Endothelial cell of umbilical vein (primary cell): ENCODE results near the gene EEFSEC. TPM values are rescaled to one million over a fixed set of nuclear protein-coding genes. Genes with fewer than 3 reads are reported as not detected.
A peak's percentile ranks its signal among the peaks of the same experiment; 100 is the strongest.

Source experiments
- BruUV-seq: library from RNA; stranded (reverse); fragments of 400-500 nt; replicated peaks from 2 replicates; lab custom pipeline; 2021; lab: Mats Ljungman, UMichigan
- CTCF ChIA-PET: fragments of 300-600, 350-600 bp; sonication (Branson Sonifier 250); formaldehyde crosslinking; loops from one replicate; lab custom pipeline; 2021; ENCODE audit warnings: antibody characterized with exemption, inconsistent platforms; lab: Charles Lee
- POLR2A ChIA-PET: fragments of 300-600, 350-600 bp; sonication (Branson Sonifier 250); formaldehyde crosslinking; loops from one replicate; lab custom pipeline; 2021; ENCODE audit warnings: antibody characterized with exemption, inconsistent platforms; lab: Charles Lee
- DNase-seq: peaks from one replicate; pipeline ENCODE4 v3.0.0-alpha.2; 2011; ENCODE audit warnings: low read depth, low spot score
- FAIRE-seq: peaks from 2 replicates; lab custom pipeline; 2011; peaks lifted over from hg19 to GRCh38; lab: Jason Lieb, UNC
- H2AFZ ChIP-seq: 2 replicates; pipeline ENCODE4 v1.6.0; 2012; ENCODE audit warnings: low read depth, low read length, control low read depth, inconsistent platforms
- H3K27ac ChIP-seq: 2 replicates; pipeline ENCODE4 v1.5.1; 2011; ENCODE audit warnings: low read depth, mild to moderate bottlenecking, control low read depth, low read length, moderate library complexity; ENCODE audit not compliant: insufficient read depth
- H3K27me3 ChIP-seq, 2 experiments: 2 replicates each; pipeline versions ENCODE4 v1.6.0 to v1.6.1; 2011; ENCODE audit warnings: low read length in 2 of 2, mixed read lengths in 1 of 2; ENCODE audit not compliant: control insufficient read depth in 2 of 2, insufficient read depth in 2 of 2
- H3K36me3 ChIP-seq, 2 experiments: 2 replicates in 1 of 2; 3 replicates in 1 of 2; pipeline ENCODE4 v1.5.1; 2011; ENCODE audit warnings: low read length in 2 of 2, mild to moderate bottlenecking in 1 of 2, moderate library complexity in 1 of 2; ENCODE audit not compliant: control insufficient read depth in 2 of 2, insufficient read depth in 2 of 2; ENCODE audit errors: extremely low read depth in 1 of 2
- H3K4me1 ChIP-seq: 3 replicates; pipeline ENCODE4 v1.5.1; 2011; ENCODE audit warnings: mild to moderate bottlenecking, low read length; ENCODE audit not compliant: control insufficient read depth, insufficient read depth; ENCODE audit errors: extremely low read depth
- H3K4me2 ChIP-seq: 2 replicates; pipeline ENCODE4 v1.6.1; 2011; ENCODE audit warnings: low read length, control low read depth, mixed read lengths; ENCODE audit not compliant: insufficient read depth
- H3K4me3 ChIP-seq, 3 experiments: fragments of 200-600 bp in 1 of 3; sonication (generic), shearing (Covaris generic) in 1 of 3; replicated peaks in 1 of 3; 2 replicates each; pipeline ENCODE4 v1.5.1; 2011 to 2016; ENCODE audit warnings: control low read depth in 3 of 3, low read length in 3 of 3, mild to moderate bottlenecking in 2 of 3, inconsistent platforms in 1 of 3, low read depth in 1 of 3, moderate library complexity in 1 of 3; ENCODE audit not compliant: insufficient read depth in 1 of 3
- H3K79me2 ChIP-seq: 2 replicates; pipeline ENCODE4 v1.6.0; 2012; ENCODE audit warnings: low read length, inconsistent platforms; ENCODE audit not compliant: control insufficient read depth, insufficient read depth
- H3K9ac ChIP-seq: replicated peaks from 2 replicates; pipeline ENCODE3; 2011; ENCODE audit warnings: low read length, control low read depth; ENCODE audit not compliant: insufficient read depth; ENCODE audit errors: extremely low read depth
- H3K9me1 ChIP-seq: replicated peaks from 3 replicates; pipeline ENCODE4 v1.6.0; 2011; ENCODE audit warnings: mild to moderate bottlenecking, low read length; ENCODE audit not compliant: control insufficient read depth, insufficient read depth; ENCODE audit errors: extremely low read depth
- H3K9me3 ChIP-seq: replicated peaks from 2 replicates; pipeline ENCODE4 v1.5.1; 2012; ENCODE audit warnings: low read length, inconsistent platforms; ENCODE audit not compliant: control insufficient read depth, insufficient read depth
- H4K20me1 ChIP-seq: replicated peaks from 2 replicates; pipeline ENCODE3; 2011; ENCODE audit warnings: mild to moderate bottlenecking, low read length; ENCODE audit not compliant: control insufficient read depth, insufficient read depth; ENCODE audit errors: extremely low read depth
- CTCF ChIP-seq, 2 donors: IDR thresholded peaks; 1 replicate in 1 of 2; 2 replicates in 1 of 2; pipeline ENCODE4 v1.5.1; 2011; ENCODE audit warnings: low read length in 2 of 2, mild to moderate bottlenecking in 2 of 2, moderate library complexity in 2 of 2, control low read depth in 1 of 2, inconsistent platforms in 1 of 2, low read depth in 1 of 2; ENCODE audit not compliant: insufficient read depth in 1 of 2; ENCODE audit errors: extremely low read depth in 1 of 2
- EZH2 ChIP-seq: IDR thresholded peaks from 2 replicates; pipeline ENCODE4 v1.6.1; 2012; ENCODE audit warnings: borderline replicate concordance, low read depth, mild to moderate bottlenecking, moderate library complexity, low read length, inconsistent platforms; ENCODE audit not compliant: severe bottlenecking
- FOS ChIP-seq: IDR thresholded peaks from 2 replicates; pipeline ENCODE4 v1.6.1; 2011; ENCODE audit warnings: mild to moderate bottlenecking, low read length, moderate library complexity, borderline replicate concordance; ENCODE audit not compliant: insufficient read depth
- GATA2 ChIP-seq: IDR thresholded peaks from 2 replicates; pipeline ENCODE4 v1.7.0; 2011; ENCODE audit warnings: low read depth, mild to moderate bottlenecking, moderate library complexity, mixed read lengths, low read length; ENCODE audit not compliant: insufficient read length, insufficient read depth
- JUN ChIP-seq: IDR thresholded peaks from 2 replicates; pipeline ENCODE4 v1.6.1; 2011; ENCODE audit warnings: borderline replicate concordance, low read depth; ENCODE audit not compliant: insufficient read length, insufficient read depth
- MYC ChIP-seq: IDR thresholded peaks from one replicate; pipeline ENCODE4 v1.6.1; 2011; ENCODE audit warnings: mild to moderate bottlenecking, low read depth, low read length
- POLR2A ChIP-seq: IDR thresholded peaks from 2 replicates; pipeline ENCODE4 v1.6.1; 2012; ENCODE audit warnings: low read depth, mild to moderate bottlenecking, control low read depth, low read length
- POLR2AphosphoS5 ChIP-seq: IDR thresholded peaks from 2 replicates; pipeline ENCODE4 v1.6.1; 2012; ENCODE audit warnings: low read depth, mild to moderate bottlenecking, control low read depth, low read length, moderate library complexity; ENCODE audit not compliant: insufficient read depth
- dilution Hi-C: fragments of 300-500 bp; cut with MboI; formaldehyde crosslinking; loops from one replicate; pipeline ENCODE4 v1.15.0; 2019; ENCODE audit warnings: low sequenced_read_pairs; ENCODE audit not compliant: extremely low pct_ligation_motif_present
- intact Hi-C: fragments of 100-400 bp; cut with micrococcal nuclease; formaldehyde crosslinking; loops from one replicate; pipeline ENCODE4 v1.10.0; 2022
- polyA plus RNA-seq, 4 experiments: library from polyadenylated mRNA; depleted of rRNA in 3 of 4; stranded (reverse) in 3 of 4; unstranded in 1 of 4; fragments of >200 nt; gene quantifications; 2 replicates each; pipeline versions ENCODE4 v1.2.1 to v1.2.3, GENCODE V29; 2011 to 2012; ENCODE audit warnings: missing spikeins in 1 of 4
- total RNA-seq: library from RNA; stranded (reverse); gene quantifications from 2 replicates; pipeline ENCODE4 v1.2.3, GENCODE V29; 2021
- TF ChIP-seq, protein P1 (sequence below): IDR thresholded peaks from 2 replicates; pipeline ENCODE4 v1.6.1; 2011; ENCODE audit not compliant: insufficient read depth, insufficient read length

The EEFSEC gene
- total and polyA plus RNA-seq, 2 donors (not counting 3 experiments of a cell fraction or from before 2014, with no cell fraction given) = 13.1 to 14.5 TPM

DNA sequence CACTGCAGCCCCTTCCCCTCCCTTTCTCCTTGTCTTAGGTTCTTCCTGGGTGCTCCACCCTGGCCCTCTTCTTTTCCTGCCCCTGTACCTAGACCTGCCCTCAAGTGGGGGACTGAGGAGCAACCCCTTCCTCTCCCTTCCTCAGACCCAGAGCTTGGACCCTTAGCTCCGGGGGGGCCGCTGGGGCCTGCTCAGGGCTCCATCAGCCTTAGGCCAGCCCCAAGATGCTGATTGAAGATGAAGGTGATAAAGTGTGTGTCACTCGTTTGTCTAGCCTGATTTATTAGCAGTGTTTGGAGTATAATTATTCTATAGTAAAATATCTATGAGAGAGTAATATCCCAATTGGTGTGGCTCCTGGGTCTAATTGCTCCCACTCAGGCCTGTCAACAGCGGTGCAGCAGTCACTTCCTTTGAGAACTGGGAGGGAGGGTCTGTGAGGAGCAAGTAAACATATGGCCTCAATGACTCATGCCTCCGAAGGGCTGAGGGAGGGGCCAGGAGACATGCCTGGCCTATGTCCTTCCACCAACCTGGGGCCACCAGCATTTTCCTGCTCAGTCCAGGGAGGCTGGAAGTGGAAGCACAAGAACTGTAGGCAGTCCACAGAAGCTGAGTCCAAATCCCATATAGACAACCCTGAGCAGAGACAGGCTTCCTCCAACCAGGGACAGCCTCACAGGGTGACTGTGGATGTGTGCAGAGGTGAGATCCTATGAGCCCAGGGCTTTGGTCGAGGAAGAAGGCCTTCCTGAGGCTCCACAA is 190.2 kb downstream of the EEFSEC start:
- H3K9me1 ChIP-seq = no peaks in the 10 kb centered on the region
- no peak for TF ChIP-seq EZH2
- TF ChIP-seq FOS = peak; percentile 87
- dilution Hi-C loops = no loop called here
- H4K20me1 ChIP-seq = no peaks in the 10 kb centered on the region
- DNase-seq (peak; percentile 88), FAIRE-seq (peak; percentile 95)
- H3K36me3 ChIP-seq = no peaks in the 10 kb centered on the region
- ChIA-PET POLR2A (no interaction called here), CTCF (interaction anchor here (1.2 to 2.6 kb wide), 4 partner anchors 11 to 21 kb away, joined by 3 to 10 read pairs (median 4); no protein-coding TSS in a partner anchor)
- H3K4me2 ChIP-seq = no peak overlapping the region
- no peaks in the 10 kb centered on the region for H3K9me3 ChIP-seq
- H3K79me2 ChIP-seq = no peaks in the 10 kb centered on the region
- peaks cover 11% of the 10 kb centered on the region for H3K4me1 ChIP-seq
- peak overlapping the region; percentile 25 for H2AFZ ChIP-seq
- no peak overlapping the region for H3K9ac ChIP-seq
- no TSS peak for BruUV-seq
- intact Hi-C loops = no loop called here
- no peak overlapping the region for H3K4me3 ChIP-seq
- no peaks in the 10 kb centered on the region for H3K27me3 ChIP-seq
- peak overlapping the region; percentile 16 for H3K27ac ChIP-seq

- no peak overlapping the region for H3K4me3 ChIP-seq
- no peaks in the 10 kb centered on the region for H3K27me3 ChIP-seq
- H3K9ac ChIP-seq = no peak overlapping the region
- peaks cover 15% of the 10 kb centered on the region for H3K4me1 ChIP-seq
- BruUV-seq = no TSS peak
- no peak for DNase-seq
- TF ChIP-seq, protein P1, sequence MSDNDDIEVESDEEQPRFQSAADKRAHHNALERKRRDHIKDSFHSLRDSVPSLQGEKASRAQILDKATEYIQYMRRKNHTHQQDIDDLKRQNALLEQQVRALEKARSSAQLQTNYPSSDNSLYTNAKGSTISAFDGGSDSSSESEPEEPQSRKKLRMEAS = no peak
- no peak for TF ChIP-seq POLR2A
- TF ChIP-seq POLR2AphosphoS5 = no peak
- TF ChIP-seq JUN = no peak
- no peak for TF ChIP-seq EZH2
- TF ChIP-seq FOS = no peak
- TF ChIP-seq GATA2 = no peak
- no peak for TF ChIP-seq CTCF (IDR thresholded peaks at IDR 0.05; ENCODE audit: extremely low read depth in 1 of 2, insufficient read depth in 1 of 2, low read depth in 1 of 2, low read length in 2 of 2)
- TF ChIP-seq MYC = no peak
- H4K20me1 ChIP-seq = no peaks in the 10 kb centered on the region
- H3K36me3 ChIP-seq = no peaks in the 10 kb centered on the region
- no peaks in the 10 kb centered on the region for H3K79me2 ChIP-seq
- ChIA-PET CTCF (interaction anchor here (1.2 to 2.6 kb wide), 4 partner anchors 10 to 22 kb away, joined by 3 to 10 read pairs (median 4); no protein-coding TSS in a partner anchor), POLR2A (no interaction called here)
- peak overlapping the region; percentile 1 for H3K27ac ChIP-seq
- H2AFZ ChIP-seq = peak overlapping the region; percentile 25
- intact Hi-C loops = no loop called here
- no peaks in the 10 kb centered on the region for H3K9me3 ChIP-seq
- no peak overlapping the region for H3K4me2 ChIP-seq
- dilution Hi-C loops = no loop called here
- H3K9me1 ChIP-seq = no peaks in the 10 kb centered on the region
- FAIRE-seq = no peak
Measured at GRCh38 chr3:128344052-128344735, 190.9 kb downstream of the EEFSEC start.
